Measurements from ENCODE around the gene RTN4. TPM values are rescaled to one million over a fixed set of nuclear protein-coding genes. Genes with fewer than 3 reads are reported as not detected.

Gene RTN4
- 319 TPM in 2 replicates for total RNA-seq

DNA sequence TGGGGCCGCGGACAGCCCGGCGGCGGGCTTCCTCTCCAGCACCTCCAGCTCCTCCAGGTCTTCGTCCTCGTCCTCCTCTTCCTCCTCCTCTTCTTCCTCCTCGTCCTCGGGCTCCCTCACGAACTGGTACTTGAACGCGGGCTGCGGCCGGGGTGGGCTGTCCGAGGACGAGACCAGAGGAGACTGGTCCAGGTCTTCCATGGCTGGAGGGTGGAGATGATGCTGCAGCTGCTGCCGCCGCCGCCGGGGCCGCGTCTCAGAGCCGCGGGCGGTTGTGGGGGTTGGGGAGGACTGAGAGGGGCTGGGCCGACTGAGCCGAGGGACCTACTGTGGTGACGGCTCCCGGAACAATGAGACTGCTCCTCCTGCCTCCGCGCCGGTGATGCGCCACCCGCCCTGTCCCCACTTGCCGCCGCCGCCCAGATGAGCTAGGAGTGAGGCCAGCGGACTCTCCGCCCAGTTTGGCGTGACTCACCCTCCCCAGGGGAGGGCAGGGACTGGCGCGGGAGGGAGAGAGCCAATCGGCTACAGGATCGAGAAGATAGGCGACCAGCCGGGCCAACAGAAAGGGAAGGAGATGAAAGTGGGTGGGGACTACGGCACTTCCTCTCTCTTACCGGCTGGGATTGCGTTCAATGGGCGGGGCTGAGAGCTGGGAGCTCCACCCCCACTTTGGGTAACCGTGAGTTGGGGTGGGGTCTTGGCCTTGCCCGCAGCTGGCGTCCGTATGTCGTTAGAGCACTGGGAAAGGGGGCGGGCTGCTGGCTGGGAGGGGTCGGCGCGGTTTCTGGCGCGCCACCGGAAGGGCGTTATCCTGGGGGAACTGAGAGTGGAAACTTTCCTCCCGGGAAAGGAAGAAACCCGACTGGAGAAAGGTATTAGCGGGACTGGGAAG is at the start of gene RTN4:
Gene RTN4, minus strand, starts transcription at position 352 of the 895 bp plus-strand sequence. Its CDS starts 151 bp downstream, at position 201.

Small RNA genes lying within 50 kb of the gene (small RNA-seq; reads per million reads assigned to genes)
- gene RNU6-433P = not detected

Other genes with a start within 250 kb of the RTN4 start
- 11.1 and 22.1 TPM in 2 replicates for gene CLHC1, start 181.8 kb upstream of the RTN4 start, total RNA-seq
- 1,186 and 1,583 TPM in 2 replicates for gene RPS27A, start 182.2 kb upstream of the RTN4 start, total RNA-seq
- 44.3 and 45.8 TPM in 2 replicates for gene MTIF2, start 218.8 kb upstream of the RTN4 start, total RNA-seq